ENCODE measurements around the gene TAS2R50.

The TAS2R50 gene

DNA sequence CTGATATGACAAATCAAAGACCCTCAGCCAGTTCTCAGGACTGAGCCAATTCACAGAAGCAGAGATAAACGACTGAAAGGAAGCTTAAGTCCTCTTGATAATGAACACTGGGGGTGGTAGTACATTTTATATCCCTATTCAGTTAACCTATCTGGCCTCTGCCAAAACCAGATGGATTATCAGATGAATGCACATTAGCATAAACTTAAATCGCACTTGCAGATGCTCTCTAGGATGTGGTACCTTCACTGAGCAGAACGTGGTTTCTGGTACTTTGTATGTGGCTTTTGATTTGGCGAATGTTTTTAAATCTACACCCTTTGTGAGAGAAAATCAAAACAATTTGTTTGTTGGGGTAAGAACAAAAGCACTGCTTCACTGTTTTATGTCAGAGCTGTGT lies 26.5 kb downstream of the TAS2R50 start:
- FAIRE-seq: peak; percentile 5
- TF ChIP-seq POLR2A (IDR thresholded peaks at IDR 0.05; ENCODE audit: low read depth, low read length) (no peak), SPI1 (IDR thresholded peaks at IDR 0.05; ENCODE audit: low read depth, low read length) (no peak), TAF1 (IDR thresholded peaks at IDR 0.05; ENCODE audit: low read depth, low read length) (no peak), POU2F2 (IDR thresholded peaks at IDR 0.05; ENCODE audit: low read depth, low read length) (no peak), POLR2AphosphoS5 (IDR thresholded peaks at IDR 0.05; ENCODE audit: low read depth, low read length) (no peak), PAX5 (IDR thresholded peaks at IDR 0.05; ENCODE audit: insufficient read depth, low read length, severe bottlenecking) (no peak)
- DNase-seq (ENCODE audit: insufficient read length, low spot score): no peak

DNA sequence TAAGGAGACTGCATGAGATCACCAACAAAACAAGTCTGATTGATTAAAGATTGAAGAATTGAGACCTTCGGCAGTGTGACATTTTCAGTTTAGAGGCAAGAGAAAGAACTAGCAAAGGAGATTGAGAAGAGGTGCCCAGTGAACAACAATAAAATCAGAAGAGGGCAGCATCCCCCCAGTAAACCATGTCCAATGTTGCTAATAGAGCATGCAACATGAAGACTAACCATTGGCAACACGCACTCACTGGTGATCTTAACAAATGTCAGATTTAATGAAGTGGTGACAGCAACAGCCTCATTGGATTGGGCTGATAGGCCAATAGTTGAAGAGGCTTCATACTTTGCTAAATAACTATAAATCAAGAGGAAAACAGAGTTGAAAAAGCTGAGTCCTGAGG lies 26.9 kb downstream of the TAS2R50 start:
- TF ChIP-seq POLR2A (IDR thresholded peaks at IDR 0.05; ENCODE audit: low read depth, low read length) (no peak), SPI1 (IDR thresholded peaks at IDR 0.05; ENCODE audit: low read depth, low read length) (no peak), POU2F2 (IDR thresholded peaks at IDR 0.05; ENCODE audit: low read depth, low read length) (no peak), TAF1 (IDR thresholded peaks at IDR 0.05; ENCODE audit: low read depth, low read length) (no peak), PAX5 (IDR thresholded peaks at IDR 0.05; ENCODE audit: insufficient read depth, low read length, severe bottlenecking) (no peak), POLR2AphosphoS5 (IDR thresholded peaks at IDR 0.05; ENCODE audit: low read depth, low read length) (no peak)
- DNase-seq (ENCODE audit: insufficient read length, low spot score): no peak
- FAIRE-seq: no peak

DNA sequence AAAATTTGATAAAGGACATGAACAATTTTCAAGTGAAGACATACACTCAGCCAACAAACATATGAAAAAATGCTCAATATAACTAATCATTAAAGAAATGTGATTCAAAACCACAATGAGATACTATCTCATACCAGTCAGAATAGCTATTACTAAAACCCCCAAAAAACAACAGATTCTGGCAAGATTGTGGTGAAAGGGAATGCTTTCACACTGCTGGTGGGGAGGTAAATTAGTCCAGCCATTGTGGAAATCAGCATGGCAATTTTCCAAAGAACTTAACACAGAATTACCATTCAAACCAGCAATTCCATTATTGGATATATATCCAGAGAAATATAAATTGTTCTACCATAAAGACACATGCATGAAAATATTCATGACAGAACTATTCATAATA lies 29.0 kb downstream of the TAS2R50 start:
- no peak for TF ChIP-seq POLR2AphosphoS5 (IDR thresholded peaks at IDR 0.05; ENCODE audit: low read depth, low read length)
- no peak for TF ChIP-seq POU2F2 (IDR thresholded peaks at IDR 0.05; ENCODE audit: low read depth, low read length)
- TF ChIP-seq SPI1 (IDR thresholded peaks at IDR 0.05; ENCODE audit: low read depth, low read length): no peak
- TF ChIP-seq TAF1 (IDR thresholded peaks at IDR 0.05; ENCODE audit: low read depth, low read length): no peak
- TF ChIP-seq POLR2A (IDR thresholded peaks at IDR 0.05; ENCODE audit: low read depth, low read length): no peak
- TF ChIP-seq PAX5 (IDR thresholded peaks at IDR 0.05; ENCODE audit: insufficient read depth, low read length, severe bottlenecking): no peak
- FAIRE-seq: no peak
- DNase-seq (ENCODE audit: insufficient read length, low spot score): no peak

DNA sequence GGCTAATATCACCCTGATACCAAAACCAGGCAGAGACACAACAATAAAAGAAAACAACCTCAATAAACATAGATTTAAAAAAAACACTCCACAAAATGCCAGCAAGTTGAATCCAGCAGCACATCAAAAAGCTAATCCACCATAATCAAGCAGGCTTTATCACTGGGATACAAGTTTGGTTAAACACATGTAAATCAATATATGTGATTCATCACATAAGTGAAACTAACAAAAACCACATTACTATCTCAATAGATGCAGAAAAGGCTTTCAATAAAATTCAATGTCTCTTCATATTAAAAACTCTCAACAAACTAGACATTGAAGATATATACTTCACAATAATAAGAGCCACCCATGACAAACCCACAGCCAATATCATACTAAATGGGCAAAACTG lies 30.6 kb downstream of the TAS2R50 start:
- DNase-seq (ENCODE audit: insufficient read length, low spot score) (no peak), FAIRE-seq (no peak)
- no peak for TF ChIP-seq POLR2AphosphoS5 (IDR thresholded peaks at IDR 0.05; ENCODE audit: low read depth, low read length)

DNA sequence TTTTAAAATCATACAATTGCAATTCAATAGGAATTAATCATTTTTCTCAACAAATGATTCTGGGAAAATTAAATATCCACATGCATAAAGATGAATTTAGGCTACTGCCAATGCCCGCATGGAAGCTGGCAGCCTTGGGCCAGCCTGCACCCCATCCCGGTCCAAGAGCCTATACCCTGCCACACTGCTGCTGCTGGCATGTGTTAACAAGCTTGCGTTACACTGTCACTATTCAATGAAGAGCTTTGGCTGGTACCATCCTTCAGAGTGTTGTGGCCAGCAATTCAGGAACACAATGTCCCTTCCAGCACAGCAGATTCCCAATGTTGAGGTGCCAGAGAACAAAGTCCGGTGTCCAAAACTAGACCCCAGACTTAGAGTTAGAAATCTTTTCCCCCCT lies 34.1 kb downstream of the TAS2R50 start:
- FAIRE-seq: no peak
- TF ChIP-seq POU2F2 (IDR thresholded peaks at IDR 0.05; ENCODE audit: low read depth, low read length) (no peak), POLR2A (IDR thresholded peaks at IDR 0.05; ENCODE audit: low read depth, low read length) (no peak), PAX5 (IDR thresholded peaks at IDR 0.05; ENCODE audit: insufficient read depth, low read length, severe bottlenecking) (no peak), TAF1 (IDR thresholded peaks at IDR 0.05; ENCODE audit: low read depth, low read length) (no peak), SPI1 (IDR thresholded peaks at IDR 0.05; ENCODE audit: low read depth, low read length) (no peak), POLR2AphosphoS5 (IDR thresholded peaks at IDR 0.05; ENCODE audit: low read depth, low read length) (no peak)

DNA sequence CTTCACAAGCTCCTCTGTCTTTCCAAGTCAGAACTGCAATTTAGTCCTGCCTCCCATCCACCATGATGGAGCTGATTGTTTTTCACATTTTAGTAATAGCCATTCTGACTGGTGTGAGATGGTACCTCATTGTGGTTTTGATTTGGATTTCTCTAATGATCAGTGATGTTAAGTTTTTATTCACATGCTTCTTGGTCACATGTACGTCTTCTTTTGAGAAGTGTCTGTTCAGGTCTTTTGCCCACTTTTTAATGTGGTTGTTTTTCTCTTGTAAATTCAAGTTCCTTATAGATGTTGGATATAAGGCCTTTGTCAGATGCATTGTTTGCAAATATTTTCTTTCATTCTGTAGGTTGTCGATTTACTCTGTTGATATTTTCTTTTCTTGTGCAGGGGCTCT lies 43.5 kb downstream of the TAS2R50 start:
- DNase-seq (ENCODE audit: insufficient read length, low spot score): no peak
- no peak for FAIRE-seq
- no peak for TF ChIP-seq TAF1 (IDR thresholded peaks at IDR 0.05; ENCODE audit: low read depth, low read length)

More for the DNA sequence above, 34.1 kb downstream of the TAS2R50 start:
- DNase-seq (ENCODE audit: insufficient read length, low spot score): no peak

DNA sequence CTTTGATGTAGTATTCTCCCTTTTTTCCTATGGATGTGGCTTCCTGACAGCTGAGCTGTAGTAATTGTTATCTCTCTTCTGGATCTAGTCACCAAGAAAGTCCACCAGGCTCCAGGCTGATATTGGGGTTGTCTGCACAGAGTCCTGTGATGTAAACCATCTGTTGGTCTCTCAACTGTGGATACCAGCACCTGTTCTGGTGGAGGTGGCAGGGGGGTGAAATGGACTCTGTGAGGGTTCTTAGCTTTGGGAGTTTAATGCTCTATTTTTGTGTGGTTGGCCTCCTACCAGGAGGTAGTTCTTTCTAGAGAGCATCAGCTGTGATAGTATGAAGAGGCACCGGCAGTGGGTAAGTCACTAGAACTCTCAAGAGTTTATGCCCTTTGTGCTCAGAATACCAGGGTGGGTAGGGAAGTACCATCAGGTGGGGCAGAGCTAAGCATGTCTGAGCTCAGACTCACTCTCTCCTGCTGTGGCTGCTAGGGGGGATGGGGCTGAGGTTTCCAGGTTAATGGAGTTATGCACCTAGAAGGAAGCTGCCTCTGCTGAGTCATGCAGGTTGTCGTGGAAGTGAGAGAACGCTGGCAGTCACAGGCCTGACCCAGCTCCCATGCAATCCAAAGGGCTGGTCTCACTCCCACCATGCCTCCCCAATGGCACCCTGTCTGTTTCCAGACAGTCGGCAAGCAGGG lies 44.6 kb downstream of the TAS2R50 start:
- DNase-seq (ENCODE audit: insufficient read length, low spot score) (no peak), FAIRE-seq (no peak)
- TF ChIP-seq POLR2AphosphoS5 (IDR thresholded peaks at IDR 0.05; ENCODE audit: low read depth, low read length) (no peak), POLR2A (IDR thresholded peaks at IDR 0.05; ENCODE audit: low read depth, low read length) (no peak), SPI1 (IDR thresholded peaks at IDR 0.05; ENCODE audit: low read depth, low read length) (no peak), TAF1 (IDR thresholded peaks at IDR 0.05; ENCODE audit: low read depth, low read length) (no peak), PAX5 (IDR thresholded peaks at IDR 0.05; ENCODE audit: insufficient read depth, low read length, severe bottlenecking) (no peak), POU2F2 (IDR thresholded peaks at IDR 0.05; ENCODE audit: low read depth, low read length) (no peak)

DNA sequence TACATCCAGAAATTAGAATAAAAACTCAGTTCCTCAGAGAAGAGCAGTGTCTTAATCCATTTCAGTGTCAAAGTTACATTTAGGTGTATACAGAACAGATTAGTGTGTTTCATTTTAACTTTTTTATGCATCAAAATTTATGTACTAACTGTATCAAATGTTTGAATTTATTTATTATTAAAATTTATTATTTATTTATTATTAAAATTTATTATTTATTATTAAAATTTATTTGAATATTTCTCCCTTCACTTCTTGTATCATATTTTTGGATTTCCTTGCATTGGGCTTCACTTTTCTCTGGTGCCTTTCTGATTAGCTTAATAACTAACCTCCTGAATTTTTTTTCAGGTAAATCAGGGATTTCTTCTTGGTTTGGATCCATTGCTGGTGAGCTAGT lies 45.3 kb downstream of the TAS2R50 start:
- no peak for TF ChIP-seq PAX5 (IDR thresholded peaks at IDR 0.05; ENCODE audit: insufficient read depth, low read length, severe bottlenecking)
- TF ChIP-seq SPI1 (IDR thresholded peaks at IDR 0.05; ENCODE audit: low read depth, low read length): no peak
- TF ChIP-seq POLR2A (IDR thresholded peaks at IDR 0.05; ENCODE audit: low read depth, low read length): no peak
- no peak for TF ChIP-seq POU2F2 (IDR thresholded peaks at IDR 0.05; ENCODE audit: low read depth, low read length)
- TF ChIP-seq POLR2AphosphoS5 (IDR thresholded peaks at IDR 0.05; ENCODE audit: low read depth, low read length): no peak
- TF ChIP-seq TAF1 (IDR thresholded peaks at IDR 0.05; ENCODE audit: low read depth, low read length): no peak
- no peak for FAIRE-seq
- no peak for DNase-seq (ENCODE audit: insufficient read length, low spot score)

DNA sequence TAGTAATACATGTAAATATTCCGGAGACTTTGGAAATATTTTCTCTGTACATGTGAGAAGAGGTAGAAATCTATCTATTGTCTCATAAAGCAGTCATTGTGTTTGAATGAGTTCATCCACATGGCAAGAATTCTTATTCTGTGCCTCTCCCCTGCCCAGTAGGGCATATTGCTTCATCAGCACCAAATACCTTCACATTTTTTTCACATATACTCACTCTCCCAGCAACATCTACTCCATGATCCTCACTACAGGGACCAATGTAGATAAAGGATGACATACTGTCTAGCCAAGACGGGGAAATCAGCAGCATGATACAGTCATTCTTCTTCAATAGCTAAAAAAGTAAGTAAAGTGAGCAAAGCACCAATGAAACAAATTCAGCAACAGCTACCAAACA lies 46.3 kb downstream of the TAS2R50 start:
- no peak for FAIRE-seq
- no peak for DNase-seq (ENCODE audit: insufficient read length, low spot score)
- TF ChIP-seq PAX5 (IDR thresholded peaks at IDR 0.05; ENCODE audit: insufficient read depth, low read length, severe bottlenecking): no peak

DNA sequence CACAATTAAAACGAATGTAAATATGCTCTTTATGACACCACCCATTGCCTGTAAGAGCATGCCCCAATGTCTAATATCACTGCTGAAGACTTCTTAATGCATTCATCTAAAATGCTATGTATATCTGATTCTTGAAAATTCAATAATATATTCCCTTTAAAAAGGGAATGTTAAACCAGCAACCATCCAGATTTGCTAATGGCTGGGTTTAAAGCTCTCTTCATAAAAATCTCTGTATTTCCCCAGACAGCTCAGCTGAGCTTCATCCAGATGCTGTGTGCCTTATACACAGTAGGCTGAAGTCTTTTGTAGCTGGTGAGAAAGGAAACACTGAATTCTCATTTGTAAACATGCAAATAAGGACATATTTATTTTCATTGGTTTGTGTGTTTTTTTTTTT lies 47.5 kb downstream of the TAS2R50 start, which contains the start of gene TAS2R14:
Gene TAS2R14, minus strand, starts transcription at position 101 of the 400 bp plus-strand sequence. Its CDS starts 56 bp downstream, at position 45.
- FAIRE-seq: no peak

More for the DNA sequence above, 47.5 kb downstream of the TAS2R50 start, which contains the start of gene TAS2R14:
- DNase-seq (ENCODE audit: insufficient read length, low spot score): no peak
- TF ChIP-seq SPI1 (IDR thresholded peaks at IDR 0.05; ENCODE audit: low read depth, low read length) (no peak), TAF1 (IDR thresholded peaks at IDR 0.05; ENCODE audit: low read depth, low read length) (no peak), POLR2A (IDR thresholded peaks at IDR 0.05; ENCODE audit: low read depth, low read length) (no peak), POU2F2 (IDR thresholded peaks at IDR 0.05; ENCODE audit: low read depth, low read length) (no peak), PAX5 (IDR thresholded peaks at IDR 0.05; ENCODE audit: insufficient read depth, low read length, severe bottlenecking) (no peak)

Data from GM12891 (cell line).